Natural killer cell (primary cell): ENCODE measurements around the gene GLDC. TPM values are rescaled to one million over a fixed set of nuclear protein-coding genes. Genes with fewer than 3 reads are reported as not detected.
A peak's percentile ranks its signal among the peaks of the same experiment; 100 is the strongest.
"Not testable (repeated sequence)": the region's sequence is repeated elsewhere in the genome, so short reads cannot be mapped to it uniquely, and the experiment has no call there.

Source experiments
- ATAC-seq, 3 donors: fragments of 150-1000 bp in 2 of 3; fragments of 200-7000 bp in 1 of 3; cut with Tn5 transposase; 1 replicate in 1 of 3; 2 replicates in 2 of 3; pipeline ENCODE4 v1.10.0; 2021; ENCODE audit warnings: mild to moderate bottlenecking in 2 of 3, moderate library complexity in 2 of 3
- DNase-seq, 2 donors: peaks; one replicate each; pipeline versions ENCODE4 v3.0.0 to v3.0.0-alpha.2; 2013 to 2021; ENCODE audit warnings: mixed read lengths in 1 of 2
- H3K27ac ChIP-seq: one replicate; pipeline ENCODE4 v1.5.1; 2013; ENCODE audit warnings: mild to moderate bottlenecking, low read length
- H3K27me3 ChIP-seq: one replicate; pipeline ENCODE4 v1.6.1; 2013; ENCODE audit warnings: low read length; ENCODE audit not compliant: control insufficient read depth, insufficient read depth
- H3K36me3 ChIP-seq: one replicate; pipeline ENCODE4 v1.6.1; 2013; ENCODE audit warnings: low read length; ENCODE audit not compliant: control insufficient read depth, insufficient read depth
- H3K4me1 ChIP-seq: one replicate; pipeline ENCODE4 v1.6.1; 2013; ENCODE audit warnings: low read length; ENCODE audit not compliant: control insufficient read depth, insufficient read depth
- H3K4me3 ChIP-seq: one replicate; pipeline ENCODE4 v1.5.1; 2013; ENCODE audit warnings: low read length
- H3K9me3 ChIP-seq: one replicate; pipeline ENCODE4 v1.6.1; 2013; ENCODE audit warnings: low read length; ENCODE audit not compliant: control insufficient read depth, insufficient read depth
- H3K27ac Mint-ChIP-seq, 2 donors: one replicate each; pipeline ENCODE4 v1.8.0; 2022; ENCODE audit warnings: mild to moderate bottlenecking in 2 of 2, mixed read lengths in 2 of 2, moderate library complexity in 1 of 2
- H3K27me3 Mint-ChIP-seq, 2 donors: one replicate each; pipeline ENCODE4 v1.8.0; 2022; ENCODE audit warnings: low read depth in 2 of 2, mixed read lengths in 2 of 2
- H3K36me3 Mint-ChIP-seq: one replicate; pipeline ENCODE4 v1.8.0; 2022; ENCODE audit warnings: mixed read lengths
- H3K4me1 Mint-ChIP-seq, 2 donors: one replicate each; pipeline ENCODE4 v1.8.0; 2022; ENCODE audit warnings: mixed read lengths in 2 of 2
- H3K4me3 Mint-ChIP-seq: one replicate; pipeline ENCODE4 v1.8.0; 2022; ENCODE audit warnings: mild to moderate bottlenecking, moderate library complexity, mixed read lengths
- H3K9me3 Mint-ChIP-seq, 2 donors: one replicate each; pipeline ENCODE4 v1.8.0; 2022; ENCODE audit warnings: mixed read lengths in 2 of 2
- WGBS: methylation state at CpG from one replicate; pipeline ENCODE4 v1.1.7; 2013; ENCODE audit warnings: missing lambda C conversion rate; ENCODE audit not compliant: insufficient coverage; 5-methylcytosine and 5-hydroxymethylcytosine counted together
- intact Hi-C: fragments of 100-400 bp; cut with micrococcal nuclease; formaldehyde crosslinking; loops from one replicate; pipeline ENCODE4 v1.14.2; 2022
- total RNA-seq, 4 donors: library from RNA; stranded (reverse); fragments of 120-200 nt in 1 of 4; gene quantifications; one replicate each; pipeline versions ENCODE4 v1.2.3 to v1.2.4, GENCODE V29; 2013 to 2022
- TF ChIP-seq, protein P1 (sequence below): fragments of 200-600 bp; IDR thresholded peaks from one replicate; pipeline ENCODE4 v1.8.0; 2022; ENCODE audit warnings: antibody characterized with exemption

The GLDC gene
- 1 to 10 TPM in 2 of 3 donors, not detected in 1; 1.3 to 4.6 TPM for total RNA-seq
- total RNA-seq (2013) = 0.27 TPM

GRCh38 chr9:6645355-6646292, at the start of gene GLDC:
GLDC (minus strand) TSS chr9:6645729; CDS start chr9:6645499, 230 bp downstream.
- Mint-ChIP-seq H3K27ac (no peak within 1 kb of the TSS), H3K36me3 (no peaks in the 10 kb centered on the region), H3K4me1 (peaks cover 18 to 21% of the 10 kb centered on the region in 2 donors), H3K9me3 (no peaks in the 10 kb centered on the region), H3K27me3 (peaks cover 63 to 70% of the 10 kb centered on the region in 2 donors), H3K4me3 (peak within 1 kb of the TSS; percentile 87)
- Histone ChIP-seq H3K27ac (no peak within 1 kb of the TSS), H3K9me3 (no peaks in the 10 kb centered on the region), H3K27me3 (peaks cover 32% of the 10 kb centered on the region), H3K4me3 (peak within 1 kb of the TSS; percentile 33), H3K4me1 (peaks cover 18% of the 10 kb centered on the region), H3K36me3 (no peaks in the 10 kb centered on the region)
- ATAC-seq (peak; percentile 57 to 78 (median 68)), DNase-seq (peak; percentile 15 to 59)
- TF ChIP-seq, protein P1, sequence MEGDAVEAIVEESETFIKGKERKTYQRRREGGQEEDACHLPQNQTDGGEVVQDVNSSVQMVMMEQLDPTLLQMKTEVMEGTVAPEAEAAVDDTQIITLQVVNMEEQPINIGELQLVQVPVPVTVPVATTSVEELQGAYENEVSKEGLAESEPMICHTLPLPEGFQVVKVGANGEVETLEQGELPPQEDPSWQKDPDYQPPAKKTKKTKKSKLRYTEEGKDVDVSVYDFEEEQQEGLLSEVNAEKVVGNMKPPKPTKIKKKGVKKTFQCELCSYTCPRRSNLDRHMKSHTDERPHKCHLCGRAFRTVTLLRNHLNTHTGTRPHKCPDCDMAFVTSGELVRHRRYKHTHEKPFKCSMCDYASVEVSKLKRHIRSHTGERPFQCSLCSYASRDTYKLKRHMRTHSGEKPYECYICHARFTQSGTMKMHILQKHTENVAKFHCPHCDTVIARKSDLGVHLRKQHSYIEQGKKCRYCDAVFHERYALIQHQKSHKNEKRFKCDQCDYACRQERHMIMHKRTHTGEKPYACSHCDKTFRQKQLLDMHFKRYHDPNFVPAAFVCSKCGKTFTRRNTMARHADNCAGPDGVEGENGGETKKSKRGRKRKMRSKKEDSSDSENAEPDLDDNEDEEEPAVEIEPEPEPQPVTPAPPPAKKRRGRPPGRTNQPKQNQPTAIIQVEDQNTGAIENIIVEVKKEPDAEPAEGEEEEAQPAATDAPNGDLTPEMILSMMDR = no peak
- intact Hi-C loops = no loop called here
- 1% methylated on average over 65 of the region's 68 CpGs for WGBS

GRCh38 chr9:6692881-6693361, 47.4 kb upstream of the GLDC start:
- Mint-ChIP-seq H3K4me3 (no peak overlapping the region), H3K27me3 (no peaks in the 10 kb centered on the region), H3K4me1 (no peaks in the 10 kb centered on the region), H3K36me3 (no peaks in the 10 kb centered on the region), H3K9me3 (no peaks in the 10 kb centered on the region), H3K27ac (no peak overlapping the region)
- Histone ChIP-seq H3K27me3 (no peaks in the 10 kb centered on the region), H3K36me3 (no peaks in the 10 kb centered on the region), H3K27ac (peak overlapping the region; percentile 19), H3K4me3 (no peak overlapping the region), H3K4me1 (no peaks in the 10 kb centered on the region), H3K9me3 (no peaks in the 10 kb centered on the region)
- no peak for ATAC-seq
- intact Hi-C loops = no loop called here
- no peak for DNase-seq
- 73% methylated on average over 9 of the region's 9 CpGs for WGBS
- TF ChIP-seq, protein P1 = no peak

GRCh38 chr9:6692433-6692832, 46.9 kb upstream of the GLDC start:
- H3K27ac ChIP-seq = peak overlapping the region; percentile 19
- Mint-ChIP-seq H3K36me3 (no peaks in the 10 kb centered on the region), H3K9me3 (no peaks in the 10 kb centered on the region), H3K4me1 (no peaks in the 10 kb centered on the region), H3K27ac (no peak overlapping the region), H3K4me3 (no peak overlapping the region), H3K27me3 (no peaks in the 10 kb centered on the region)
- ATAC-seq = no peak
- intact Hi-C loops = no loop called here
- H3K27me3 ChIP-seq = no peaks in the 10 kb centered on the region
- H3K4me3 ChIP-seq = no peak overlapping the region
- H3K4me1 ChIP-seq = no peaks in the 10 kb centered on the region
- WGBS = 90% methylated on average over 6 of the region's 6 CpGs
- H3K9me3 ChIP-seq = no peaks in the 10 kb centered on the region
- DNase-seq = no peak
- TF ChIP-seq, protein P1 = no peak
- no peaks in the 10 kb centered on the region for H3K36me3 ChIP-seq

DNA sequence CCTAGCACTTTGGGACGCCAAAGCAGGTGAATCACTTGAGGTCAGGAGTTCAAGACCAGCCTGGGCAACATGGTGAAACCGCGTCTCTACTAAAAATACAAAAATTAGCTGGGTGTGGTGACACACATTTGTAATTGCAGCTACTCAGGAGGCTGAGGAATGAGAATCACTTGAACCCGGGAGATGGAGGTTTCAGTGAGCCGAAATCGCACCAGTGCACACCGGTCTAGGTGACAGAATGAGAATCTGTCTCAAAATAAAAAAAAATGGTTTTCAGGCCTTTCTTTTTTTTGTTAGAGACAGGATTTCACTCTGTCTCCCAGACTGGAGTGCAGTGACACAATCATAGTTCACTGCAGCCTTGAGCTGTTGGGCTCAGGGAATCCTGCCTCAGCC, 45.1 kb upstream of the GLDC start:
- H3K4me3 ChIP-seq, H3K36me3 ChIP-seq, H3K27ac Mint-ChIP-seq, ATAC-seq, DNase-seq, H3K4me1 Mint-ChIP-seq, H3K36me3 Mint-ChIP-seq, H3K4me3 Mint-ChIP-seq, H3K4me1 ChIP-seq, H3K9me3 Mint-ChIP-seq, H3K9me3 ChIP-seq, H3K27me3 ChIP-seq, H3K27me3 Mint-ChIP-seq, intact Hi-C loops: not testable (repeated sequence)
- 82% methylated on average over 7 of the region's 7 CpGs for WGBS
- peak overlapping the region; percentile 41 for H3K27ac ChIP-seq
